CD4-positive, alpha-beta T cell (primary cell): ENCODE measurements around the gene SLC7A11. TPM values are rescaled to one million over a fixed set of nuclear protein-coding genes. Genes with fewer than 3 reads are reported as not detected.

Experiments
- ATAC-seq: fragments of 200-7000 bp; cut with Tn5 transposase; one replicate; pipeline ENCODE4 v1.10.0; 2022; ENCODE audit warnings: mild to moderate bottlenecking; ENCODE audit not compliant: poor library complexity
- CTCF ChIA-PET: fragments of 350-600 bp; sonication (Branson Sonifier 250); formaldehyde crosslinking; loops from one replicate; lab custom pipeline; 2021; ENCODE audit warnings: antibody characterized with exemption, inconsistent platforms; lab: Charles Lee
- POLR2A ChIA-PET: fragments of 350-600 bp; sonication (Branson Sonifier 250); formaldehyde crosslinking; loops from one replicate; lab custom pipeline; 2021; ENCODE audit warnings: antibody characterized with exemption, inconsistent platforms; lab: Charles Lee
- DNase-seq, 14 experiments: peaks; one replicate each; pipeline ENCODE4 v3.0.0-alpha.2; 2013 to 2020; ENCODE audit warnings: mixed read lengths in 2 of 14
- H3K27ac ChIP-seq, 2 donors: one replicate each; pipeline versions ENCODE4 v1.5.1 to v1.7.0; 2013; ENCODE audit warnings: low read length in 2 of 2, low read depth in 1 of 2, mild to moderate bottlenecking in 1 of 2
- H3K27me3 ChIP-seq, 2 experiments: 1 replicate in 1 of 2; 2 replicates in 1 of 2; pipeline versions ENCODE4 v1.6.1 to v1.7.0; 2013; ENCODE audit warnings: low read length in 2 of 2, control low read depth in 1 of 2, mild to moderate bottlenecking in 1 of 2, moderate library complexity in 1 of 2; ENCODE audit not compliant: insufficient read depth in 2 of 2, control insufficient read depth in 1 of 2
- H3K36me3 ChIP-seq: one replicate; pipeline ENCODE4 v1.6.1; 2013; ENCODE audit warnings: low read length, control low read depth; ENCODE audit not compliant: insufficient read depth
- H3K4me1 ChIP-seq: one replicate; pipeline ENCODE4 v1.6.1; 2013; ENCODE audit warnings: low read length, control low read depth; ENCODE audit not compliant: insufficient read depth
- H3K4me3 ChIP-seq: one replicate; pipeline ENCODE4 v1.5.1; 2013; ENCODE audit warnings: mild to moderate bottlenecking, low read length, moderate library complexity
- H3K9me3 ChIP-seq, 2 experiments: 1 replicate in 1 of 2; 2 replicates in 1 of 2; pipeline versions ENCODE4 v1.6.1 to v1.7.0; 2013; ENCODE audit warnings: low read length in 2 of 2, mild to moderate bottlenecking in 2 of 2, control low read depth in 1 of 2, moderate library complexity in 1 of 2; ENCODE audit not compliant: control insufficient read depth in 1 of 2, insufficient read depth in 1 of 2
- H3K27ac Mint-ChIP-seq: one replicate; pipeline ENCODE4 v1.8.0; 2020; ENCODE audit warnings: mixed read lengths
- H3K27me3 Mint-ChIP-seq: one replicate; pipeline ENCODE4 v1.8.0; 2021; ENCODE audit warnings: mixed read lengths
- H3K36me3 Mint-ChIP-seq: one replicate; pipeline ENCODE4 v1.8.0; 2021; ENCODE audit warnings: low read depth, mixed read lengths
- H3K4me1 Mint-ChIP-seq: one replicate; pipeline ENCODE4 v1.8.0; 2021; ENCODE audit warnings: low read depth, mixed read lengths
- H3K4me3 Mint-ChIP-seq: one replicate; pipeline ENCODE4 v1.8.0; 2020; ENCODE audit warnings: mild to moderate bottlenecking, mixed read lengths
- H3K9me3 Mint-ChIP-seq: one replicate; pipeline ENCODE4 v1.8.0; 2020; ENCODE audit warnings: mixed read lengths
- CTCF ChIP-seq: fragments of 200-600 bp; IDR thresholded peaks from one replicate; pipeline ENCODE4 v1.8.0; 2022; ENCODE audit warnings: antibody characterized with exemption, mild to moderate bottlenecking
- intact Hi-C, 2 experiments: fragments of 100-400 bp; cut with DNase I in 1 of 2; cut with micrococcal nuclease in 1 of 2; formaldehyde crosslinking; loops; one replicate each; pipeline versions ENCODE4 v1.15.1 to v1.9.0; 2023 to 2025; cut with DNase I, micrococcal nuclease
- total RNA-seq, 174 experiments: library from RNA in 2 of 174; stranded (reverse) in 2 of 174; gene quantifications; one replicate each; pipeline ENCODE4 v1.2.3 and lab custom pipeline; 2021 to 2026

SLC7A11 gene
- total RNA-seq, 2 experiments from 2014 or later = 0.03 TPM; not detected in 1

- ATAC-seq (no peak), DNase-seq (no peak)
- Mint-ChIP-seq H3K27ac (no peak overlapping the region), H3K4me3 (no peak overlapping the region), H3K36me3 (no peaks in the 10 kb centered on the region), H3K27me3 (no peaks in the 10 kb centered on the region), H3K9me3 (no peaks in the 10 kb centered on the region), H3K4me1 (no peaks in the 10 kb centered on the region)
- POLR2A ChIA-PET = no interaction called here
- CTCF ChIA-PET = no interaction called here
- Histone ChIP-seq H3K9me3 (peaks cover 0 to 5% of the 10 kb centered on the region in 2 experiments), H3K4me1 (no peaks in the 10 kb centered on the region), H3K4me3 (no peak overlapping the region), H3K36me3 (no peaks in the 10 kb centered on the region), H3K27me3 (no peaks in the 10 kb centered on the region), H3K27ac (no peak overlapping the region)
- intact Hi-C loops = no loop called here
- TF ChIP-seq CTCF = no peak
These were observed 14.5 kb upstream of the SLC7A11 start for GRCh38 chr4:138256608-138257007.

DNA sequence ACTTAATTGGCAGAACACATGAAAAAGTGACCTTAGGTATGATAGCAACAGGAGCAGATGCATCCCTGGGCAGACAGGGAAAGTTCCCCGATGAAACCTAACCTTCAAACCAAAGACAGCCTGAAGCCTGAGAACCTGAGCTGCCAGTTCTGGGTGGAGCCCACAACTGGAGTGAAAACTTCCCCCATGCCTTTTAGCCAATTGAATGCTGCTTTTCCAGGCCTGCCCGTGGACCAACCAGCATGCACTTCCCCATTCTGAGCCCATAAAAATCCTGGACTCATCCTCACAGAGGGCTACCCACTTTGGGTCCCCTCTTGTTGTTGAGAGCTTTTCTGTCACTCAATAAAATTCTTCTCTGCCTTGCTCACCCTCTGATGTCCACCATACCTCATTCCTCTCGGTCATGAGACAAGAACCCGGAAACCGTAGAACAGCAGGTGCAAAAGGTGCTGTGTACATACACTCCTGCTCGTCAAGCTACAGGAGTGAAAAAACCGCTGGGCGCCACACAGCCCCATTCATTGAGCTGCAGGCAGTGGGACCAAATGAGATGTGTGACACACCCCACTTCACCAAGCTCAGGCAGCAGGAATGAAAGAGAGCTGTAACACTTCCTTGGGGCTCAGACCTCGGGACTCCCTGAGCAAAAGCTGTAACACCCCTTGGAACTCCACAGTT lies 13.9 kb upstream of the SLC7A11 start:
- no peaks in the 10 kb centered on the region for H3K4me1 Mint-ChIP-seq
- no peaks in the 10 kb centered on the region for H3K36me3 Mint-ChIP-seq
- Histone ChIP-seq H3K4me1 (no peaks in the 10 kb centered on the region), H3K36me3 (no peaks in the 10 kb centered on the region), H3K4me3 (no peak overlapping the region), H3K9me3 (peaks cover 0 to 5% of the 10 kb centered on the region in 2 experiments), H3K27ac (no peak overlapping the region), H3K27me3 (no peaks in the 10 kb centered on the region)
- CTCF ChIA-PET = no interaction called here
- no peak overlapping the region for H3K4me3 Mint-ChIP-seq
- H3K9me3 Mint-ChIP-seq = no peaks in the 10 kb centered on the region
- POLR2A ChIA-PET = interaction anchor here (0.6 kb wide), 1 partner anchor 301 kb away, joined by 3 read pairs; no protein-coding TSS in a partner anchor
- DNase-seq (no peak), ATAC-seq (no peak)
- intact Hi-C loops = no loop called here
- no peaks in the 10 kb centered on the region for H3K27me3 Mint-ChIP-seq
- H3K27ac Mint-ChIP-seq = no peak overlapping the region
- TF ChIP-seq CTCF = no peak

GRCh38 chr4:138252551-138252950 lies 10.4 kb upstream of the SLC7A11 start:
- Mint-ChIP-seq H3K4me1 (no peaks in the 10 kb centered on the region), H3K9me3 (no peaks in the 10 kb centered on the region), H3K4me3 (no peak overlapping the region), H3K36me3 (no peaks in the 10 kb centered on the region), H3K27me3 (no peaks in the 10 kb centered on the region), H3K27ac (no peak overlapping the region)
- ChIA-PET POLR2A (no interaction called here), CTCF (no interaction called here)
- no peaks in the 10 kb centered on the region for H3K4me1 ChIP-seq
- no peak overlapping the region for H3K27ac ChIP-seq
- no peak overlapping the region for H3K4me3 ChIP-seq
- no peaks in the 10 kb centered on the region for H3K27me3 ChIP-seq
- DNase-seq = no peak
- H3K36me3 ChIP-seq = no peaks in the 10 kb centered on the region
- no peak for TF ChIP-seq CTCF
- H3K9me3 ChIP-seq = peaks cover 0 to 5% of the 10 kb centered on the region in 2 experiments
- intact Hi-C loops = no loop called here
- no peak for ATAC-seq
